ENCODE measurements around the gene EYA3. TPM values are rescaled to one million over a fixed set of nuclear protein-coding genes. Genes with fewer than 3 reads are reported as not detected.
A peak's percentile ranks its signal among the peaks of the same experiment; 100 is the strongest.

Gene EYA3
- total and polyA plus RNA-seq, 11 donors = 5.8 to 23.3 (median 17.4) TPM

DNA sequence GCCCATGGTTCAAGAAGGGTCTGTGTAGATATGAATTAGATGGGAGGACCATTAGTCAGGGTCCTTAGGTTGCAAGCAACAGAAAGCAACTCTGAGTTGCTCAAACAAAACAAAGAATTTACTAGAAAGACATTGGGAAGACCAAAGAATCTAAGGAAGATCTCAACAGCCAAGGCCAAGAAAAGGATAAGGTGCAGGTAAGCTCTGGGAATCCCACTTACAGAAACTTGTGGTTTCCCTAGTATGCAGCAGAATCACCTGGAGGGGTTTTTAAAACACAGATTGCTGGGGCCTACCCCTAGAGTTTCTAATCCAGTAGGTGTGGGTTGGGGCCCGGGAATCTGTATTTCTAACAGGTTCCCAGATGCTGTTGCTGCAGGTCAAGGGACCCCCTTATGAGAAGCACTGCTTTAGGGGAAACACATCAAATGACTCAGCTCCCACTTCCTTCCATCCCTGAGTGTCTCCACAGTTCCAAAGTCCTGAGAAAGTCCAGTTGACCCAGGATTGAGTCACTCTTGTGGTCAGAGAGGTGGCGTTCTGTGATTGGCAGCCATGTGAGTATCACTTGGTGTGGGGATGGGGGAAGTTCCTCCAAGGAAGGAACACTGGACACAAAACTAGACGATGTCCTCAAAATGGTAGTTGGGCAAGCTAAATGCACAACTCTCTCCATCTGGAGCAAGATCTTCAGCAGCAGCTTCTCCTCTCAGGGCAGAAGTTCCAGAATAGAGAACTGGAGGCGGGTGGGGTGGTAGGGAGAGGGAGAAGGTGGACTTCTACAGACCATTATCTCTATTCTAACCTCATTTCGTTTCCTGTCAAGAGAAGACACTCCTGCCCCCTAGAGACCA lies 24.2 kb upstream of the EYA3 start:
- DNase-seq (peak in 1 of 5 donors; percentile 39), ATAC-seq (peak in 3 of 4 donors; percentile 30 to 68 (median 42))
- no peak overlapping the region for H3K4me3 ChIP-seq
- TF ChIP-seq POLR2A (IDR thresholded peaks at IDR 0.05) = no peak
- TF ChIP-seq, protein P1, sequence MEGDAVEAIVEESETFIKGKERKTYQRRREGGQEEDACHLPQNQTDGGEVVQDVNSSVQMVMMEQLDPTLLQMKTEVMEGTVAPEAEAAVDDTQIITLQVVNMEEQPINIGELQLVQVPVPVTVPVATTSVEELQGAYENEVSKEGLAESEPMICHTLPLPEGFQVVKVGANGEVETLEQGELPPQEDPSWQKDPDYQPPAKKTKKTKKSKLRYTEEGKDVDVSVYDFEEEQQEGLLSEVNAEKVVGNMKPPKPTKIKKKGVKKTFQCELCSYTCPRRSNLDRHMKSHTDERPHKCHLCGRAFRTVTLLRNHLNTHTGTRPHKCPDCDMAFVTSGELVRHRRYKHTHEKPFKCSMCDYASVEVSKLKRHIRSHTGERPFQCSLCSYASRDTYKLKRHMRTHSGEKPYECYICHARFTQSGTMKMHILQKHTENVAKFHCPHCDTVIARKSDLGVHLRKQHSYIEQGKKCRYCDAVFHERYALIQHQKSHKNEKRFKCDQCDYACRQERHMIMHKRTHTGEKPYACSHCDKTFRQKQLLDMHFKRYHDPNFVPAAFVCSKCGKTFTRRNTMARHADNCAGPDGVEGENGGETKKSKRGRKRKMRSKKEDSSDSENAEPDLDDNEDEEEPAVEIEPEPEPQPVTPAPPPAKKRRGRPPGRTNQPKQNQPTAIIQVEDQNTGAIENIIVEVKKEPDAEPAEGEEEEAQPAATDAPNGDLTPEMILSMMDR (IDR thresholded peaks at IDR 0.05) = peak in 1 of 12 donors; percentile 21
- H3K4me1 ChIP-seq = peaks cover 0 to 72% (median 0%) of the 10 kb centered on the region in 12 donors
- 77 to 84% (median 81%) methylated on average over 5 of the region's 5 CpGs for WGBS, 4 donors
- intact Hi-C loops (cut with DNase I) = no loop called here
- no peaks in the 10 kb centered on the region for H3K9me3 ChIP-seq
- no peaks in the 10 kb centered on the region for H3K36me3 ChIP-seq
- H3K27me3 ChIP-seq = no peaks in the 10 kb centered on the region
- H3K27ac ChIP-seq = peak overlapping the region in 1 of 12 donors; percentile 84

DNA sequence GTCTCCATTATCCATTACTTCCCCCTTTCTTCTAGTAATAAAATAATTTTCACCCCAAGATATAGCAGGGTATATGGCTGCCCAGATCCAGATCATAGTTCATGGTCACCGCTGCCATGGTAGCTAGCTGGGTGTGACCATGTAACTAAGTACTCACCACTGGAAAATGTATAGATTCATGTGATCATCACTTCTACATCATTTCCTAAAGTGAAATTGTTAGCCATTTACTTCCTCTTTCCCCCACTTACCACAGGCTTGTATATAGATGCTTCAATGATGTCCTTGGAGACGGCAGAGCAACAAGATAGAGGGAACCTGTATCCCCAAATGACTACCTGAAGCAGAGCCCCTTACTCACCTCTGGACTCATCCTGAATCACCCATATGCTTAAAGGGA lies 22.7 kb upstream of the EYA3 start:
- Histone ChIP-seq H3K27me3 (no peaks in the 10 kb centered on the region), H3K9me3 (no peaks in the 10 kb centered on the region), H3K4me1 (peaks cover 0 to 78% (median 0%) of the 10 kb centered on the region in 12 donors), H3K27ac (peak overlapping the region in 1 of 12 donors; percentile 84), H3K36me3 (no peaks in the 10 kb centered on the region), H3K4me3 (no peak overlapping the region)
- no peak for DNase-seq
- WGBS, 4 donors = 80 to 90% (median 89%) methylated on average over 2 of the region's 2 CpGs
- peak in 3 of 4 donors; percentile 24 to 51 (median 39) for ATAC-seq
- TF ChIP-seq POLR2A (IDR thresholded peaks at IDR 0.05) = no peak
- TF ChIP-seq, protein P1 (IDR thresholded peaks at IDR 0.05) = no peak
- intact Hi-C loops (cut with DNase I) = no loop called here

DNA sequence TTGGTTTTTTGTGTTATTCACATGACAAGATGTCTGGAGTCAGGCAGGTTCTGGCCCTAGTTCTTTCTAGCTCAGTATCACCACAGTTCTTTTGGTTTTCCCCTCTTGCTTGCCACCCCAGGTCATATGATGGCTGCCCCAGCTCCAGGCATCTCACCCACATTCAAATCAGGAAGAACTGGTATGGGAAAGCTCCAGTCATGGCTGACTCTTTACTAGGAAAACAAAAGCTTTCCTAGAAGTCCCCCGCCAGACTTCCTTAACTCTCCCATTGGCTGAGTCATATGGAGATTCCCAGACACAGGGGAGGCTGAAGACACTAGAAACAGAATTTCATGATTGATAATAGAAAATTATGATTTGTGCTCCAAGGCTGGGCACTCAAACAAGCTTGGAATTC lies 22.1 kb upstream of the EYA3 start:
- Histone ChIP-seq H3K27ac (peak overlapping the region in 1 of 12 donors; percentile 84), H3K4me1 (peaks cover 0 to 73% (median 0%) of the 10 kb centered on the region in 12 donors), H3K36me3 (no peaks in the 10 kb centered on the region), H3K9me3 (no peaks in the 10 kb centered on the region), H3K27me3 (no peaks in the 10 kb centered on the region), H3K4me3 (no peak overlapping the region)
- ATAC-seq (no peak), DNase-seq (no peak)
- TF ChIP-seq, protein P1 (IDR thresholded peaks at IDR 0.05) = no peak
- TF ChIP-seq POLR2A (IDR thresholded peaks at IDR 0.05) = no peak
- 70 to 80% (median 72%) methylated on average over 1 of the region's 1 CpG for WGBS, 4 donors
- intact Hi-C loops (cut with DNase I) = no loop called here

DNA sequence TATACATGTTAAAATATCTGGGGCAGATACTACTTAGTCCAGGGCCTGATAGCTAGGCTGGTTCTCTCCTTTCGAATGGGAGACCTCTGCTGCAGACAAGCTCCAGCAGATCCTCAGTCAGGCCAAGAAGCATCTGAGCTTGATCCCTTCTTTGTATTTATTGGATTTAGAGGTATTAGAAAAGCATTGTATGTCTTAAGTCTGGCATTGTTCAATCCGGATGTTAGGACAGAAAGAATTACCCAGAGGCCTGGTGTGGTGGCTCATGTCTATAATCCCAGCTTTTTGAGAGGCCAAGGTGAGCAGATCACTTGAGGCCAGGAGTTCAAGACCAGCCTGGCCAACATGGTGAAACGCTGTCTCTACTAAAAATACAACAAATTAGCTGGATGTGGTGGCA lies 21.2 kb upstream of the EYA3 start:
- Histone ChIP-seq H3K27me3 (no peaks in the 10 kb centered on the region), H3K36me3 (no peaks in the 10 kb centered on the region), H3K4me1 (peaks cover 0 to 64% (median under 1%) of the 10 kb centered on the region in 12 donors), H3K4me3 (no peak overlapping the region), H3K9me3 (no peaks in the 10 kb centered on the region), H3K27ac (no peak overlapping the region)
- intact Hi-C loops (cut with DNase I) = no loop called here
- ATAC-seq (no peak), DNase-seq (no peak)
- WGBS, 4 donors = 91 to 94% (median 92%) methylated on average over 3 of the region's 3 CpGs
- no peak for TF ChIP-seq POLR2A (IDR thresholded peaks at IDR 0.05)
- TF ChIP-seq, protein P1 (IDR thresholded peaks at IDR 0.05) = no peak
